Measurements from ENCODE around the gene SHB.

GRCh38 chr9:37961351-37961750 is 107.7 kb downstream of the SHB start:
- no peak for TF ChIP-seq MAX (IDR thresholded peaks at IDR 0.05; ENCODE audit: insufficient read depth, insufficient read length)
- TF ChIP-seq, protein P1, sequence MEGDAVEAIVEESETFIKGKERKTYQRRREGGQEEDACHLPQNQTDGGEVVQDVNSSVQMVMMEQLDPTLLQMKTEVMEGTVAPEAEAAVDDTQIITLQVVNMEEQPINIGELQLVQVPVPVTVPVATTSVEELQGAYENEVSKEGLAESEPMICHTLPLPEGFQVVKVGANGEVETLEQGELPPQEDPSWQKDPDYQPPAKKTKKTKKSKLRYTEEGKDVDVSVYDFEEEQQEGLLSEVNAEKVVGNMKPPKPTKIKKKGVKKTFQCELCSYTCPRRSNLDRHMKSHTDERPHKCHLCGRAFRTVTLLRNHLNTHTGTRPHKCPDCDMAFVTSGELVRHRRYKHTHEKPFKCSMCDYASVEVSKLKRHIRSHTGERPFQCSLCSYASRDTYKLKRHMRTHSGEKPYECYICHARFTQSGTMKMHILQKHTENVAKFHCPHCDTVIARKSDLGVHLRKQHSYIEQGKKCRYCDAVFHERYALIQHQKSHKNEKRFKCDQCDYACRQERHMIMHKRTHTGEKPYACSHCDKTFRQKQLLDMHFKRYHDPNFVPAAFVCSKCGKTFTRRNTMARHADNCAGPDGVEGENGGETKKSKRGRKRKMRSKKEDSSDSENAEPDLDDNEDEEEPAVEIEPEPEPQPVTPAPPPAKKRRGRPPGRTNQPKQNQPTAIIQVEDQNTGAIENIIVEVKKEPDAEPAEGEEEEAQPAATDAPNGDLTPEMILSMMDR (IDR thresholded peaks at IDR 0.05; ENCODE audit: extremely low read depth in 1 of 2, insufficient read depth in 1 of 2, low read depth in 1 of 2, low read length in 2 of 2) = no peak
- no peak for TF ChIP-seq POLR2A (IDR thresholded peaks at IDR 0.05; ENCODE audit: low read depth, low read length)
- no peak for TF ChIP-seq POLR2AphosphoS5 (IDR thresholded peaks at IDR 0.05; ENCODE audit: insufficient read depth, low read depth, low read length)

All from endothelial cell of umbilical vein (primary cell).